SK-N-SH (cell line): ENCODE data around the gene TBCC. TPM values are rescaled to one million over a fixed set of nuclear protein-coding genes. Genes with fewer than 3 reads are reported as not detected.

Source experiments
- CTCF ChIA-PET: fragments of 300-600, 350-600 bp; formaldehyde crosslinking; extraction: SDS; loops from one replicate; lab custom pipeline; 2021; lab: Yijun Ruan, JAX
- POLR2A ChIA-PET: fragments of 350-600 bp; sonication (Branson Sonifier 250); formaldehyde crosslinking; extraction: SDS; loops from one replicate; lab custom pipeline; 2020; ENCODE audit warnings: antibody characterized with exemption, inconsistent platforms; lab: Yijun Ruan, JAX
- DNase-seq: peaks from one replicate; pipeline ENCODE4 v3.0.0; 2012
- H2AFZ ChIP-seq: fragments of 200-600 bp; sonication (generic); 2 replicates; pipeline ENCODE4 v1.8.1; 2016; ENCODE audit warnings: antibody characterized with exemption, mild to moderate bottlenecking, low read depth
- H3F3A ChIP-seq: fragments of 200-600 bp; sonication (generic); replicated peaks from 2 replicates; pipeline ENCODE3; 2016; ENCODE audit warnings: antibody characterized with exemption, mild to moderate bottlenecking; ENCODE audit not compliant: insufficient read depth
- H3K27ac ChIP-seq, 2 experiments: fragments of 200-500 bp in 1 of 2; fragments of 200-600 bp in 1 of 2; sonication (Bioruptor generic) in 1 of 2; sonication (generic), shearing (Covaris generic) in 1 of 2; 2 replicates each; pipeline versions ENCODE4 v1.5.1 to v1.6.1; 2014 to 2016; ENCODE audit warnings: low read depth in 2 of 2, inconsistent platforms in 1 of 2, low read length in 1 of 2, mild to moderate bottlenecking in 1 of 2, mixed read lengths in 1 of 2
- H3K27me3 ChIP-seq: fragments of 200-600 bp; sonication (generic), shearing (Covaris generic); 2 replicates; pipeline ENCODE4 v1.6.1; 2016; ENCODE audit warnings: mixed run types; ENCODE audit not compliant: insufficient read depth
- H3K36me3 ChIP-seq, 2 experiments: fragments of 200-500 bp in 1 of 2; fragments of 200-600 bp in 1 of 2; sonication (Bioruptor generic) in 1 of 2; sonication (generic) in 1 of 2; replicated peaks in 1 of 2; 2 replicates each; pipeline versions ENCODE3 to v1.5.1; 2014 to 2016; ENCODE audit warnings: low read length in 1 of 2, mild to moderate bottlenecking in 1 of 2; ENCODE audit not compliant: insufficient read depth in 2 of 2, control insufficient read depth in 1 of 2
- H3K4me1 ChIP-seq, 2 experiments: fragments of 200-500 bp in 1 of 2; fragments of 200-600 bp in 1 of 2; sonication (Bioruptor generic) in 1 of 2; sonication (generic), shearing (Covaris generic) in 1 of 2; 2 replicates each; pipeline versions ENCODE4 v1.5.1 to v1.6.1; 2014 to 2016; ENCODE audit warnings: low read depth in 1 of 2, low read length in 1 of 2, mixed run types in 1 of 2; ENCODE audit not compliant: insufficient read depth in 2 of 2, control insufficient read depth in 1 of 2
- H3K4me2 ChIP-seq: fragments of 200-600 bp; sonication (generic), shearing (Covaris generic); 2 replicates; pipeline ENCODE4 v1.6.1; 2017; ENCODE audit warnings: mixed run types
- H3K4me3 ChIP-seq, 2 experiments: fragments of 200-500 bp in 1 of 2; fragments of 200-600 bp in 1 of 2; sonication (Bioruptor generic) in 1 of 2; sonication (generic), shearing (Covaris generic) in 1 of 2; 2 replicates each; pipeline versions ENCODE4 v1.5.1 to v1.8.1; 2014 to 2016; ENCODE audit warnings: low read depth in 2 of 2, inconsistent platforms in 1 of 2, low read length in 1 of 2, mild to moderate bottlenecking in 1 of 2, mixed read lengths in 1 of 2, moderate library complexity in 1 of 2
- H3K79me2 ChIP-seq: fragments of 200-600 bp; sonication (generic); 2 replicates; pipeline ENCODE4 v1.8.1; 2017; ENCODE audit warnings: mild to moderate bottlenecking; ENCODE audit not compliant: insufficient read depth
- H3K9ac ChIP-seq: fragments of 200-600 bp; sonication (generic); 2 replicates; pipeline ENCODE4 v1.6.1; 2017; ENCODE audit warnings: mixed run types
- H3K9me2 ChIP-seq: fragments of 200-600 bp; sonication (generic); 2 replicates; pipeline ENCODE4 v1.6.1; 2017; ENCODE audit warnings: mixed run types
- H3K9me3 ChIP-seq: fragments of 200-600 bp; sonication (generic); 2 replicates; pipeline ENCODE4 v1.6.1; 2017; ENCODE audit warnings: mixed run types, mild to moderate bottlenecking, moderate library complexity
- H4K20me1 ChIP-seq: fragments of 200-600 bp; sonication (generic); 2 replicates; pipeline ENCODE4 v1.6.1; 2017; ENCODE audit warnings: mild to moderate bottlenecking, mixed run types; ENCODE audit not compliant: insufficient read depth
- EP300 ChIP-seq, 2 experiments: IDR thresholded peaks; 2 replicates each; pipeline versions ENCODE4 v1.4.0 to v1.6.1; 2012; ENCODE audit warnings: borderline replicate concordance in 1 of 2, low read depth in 1 of 2, low read length in 1 of 2
- FOXJ3 ChIP-seq: sonication (generic); formaldehyde crosslinking; IDR thresholded peaks from 2 replicates; pipeline ENCODE4 v1.5.1; 2020; ENCODE audit warnings: mild to moderate bottlenecking, missing genetic modification reagents
- NRF1 ChIP-seq: IDR thresholded peaks from 2 replicates; pipeline ENCODE4 v1.6.1; 2012; ENCODE audit warnings: low read depth, mild to moderate bottlenecking, low read length
- RAD21 ChIP-seq: IDR thresholded peaks from 2 replicates; pipeline ENCODE4 v1.6.1; 2012; ENCODE audit warnings: mild to moderate bottlenecking, low read length
- RXRA ChIP-seq: IDR thresholded peaks from 2 replicates; pipeline ENCODE4 v1.4.0; 2012; ENCODE audit warnings: low read depth, mild to moderate bottlenecking, borderline replicate concordance
- TAF1 ChIP-seq: IDR thresholded peaks from 2 replicates; pipeline ENCODE4 v1.6.1; 2012; ENCODE audit warnings: low read depth, mild to moderate bottlenecking, low read length, moderate library complexity, borderline replicate concordance
- WGBS: methylation state at CpG from one replicate; pipeline ENCODE4 v1.1.6; 2017; ENCODE audit warnings: low lambda C conversion rate; 5-methylcytosine and 5-hydroxymethylcytosine counted together
- polyA plus RNA-seq, 3 experiments: library from polyadenylated mRNA; depleted of rRNA; stranded (reverse); fragments of >200 nt; gene quantifications; 2 replicates each; pipeline ENCODE4 v1.2.3, GENCODE V29; 2012
- TF ChIP-seq, protein P1 (sequence below): fragments of 150-350 bp; IDR thresholded peaks from 2 replicates; pipeline ENCODE4 v1.6.1; 2017; ENCODE audit warnings: antibody characterized with exemption, low read length, low read depth, borderline replicate concordance
- TF ChIP-seq, protein P2 (sequence below): fragments of 150-350 bp; IDR thresholded peaks from 2 replicates; pipeline ENCODE4 v1.6.1; 2016; ENCODE audit warnings: mild to moderate bottlenecking, low read depth, low read length
- TF ChIP-seq, protein P3 (sequence below): IDR thresholded peaks from 2 replicates; pipeline ENCODE4 v1.4.0; 2012; ENCODE audit warnings: low read depth, borderline replicate concordance
- TF ChIP-seq, protein P4 (sequence below): IDR thresholded peaks from 2 replicates; pipeline ENCODE4; 2012

TBCC gene
- polyA plus RNA-seq, 1 of the 3 experiments (the other 2 are of a cell fraction), result 18.2 TPM

DNA sequence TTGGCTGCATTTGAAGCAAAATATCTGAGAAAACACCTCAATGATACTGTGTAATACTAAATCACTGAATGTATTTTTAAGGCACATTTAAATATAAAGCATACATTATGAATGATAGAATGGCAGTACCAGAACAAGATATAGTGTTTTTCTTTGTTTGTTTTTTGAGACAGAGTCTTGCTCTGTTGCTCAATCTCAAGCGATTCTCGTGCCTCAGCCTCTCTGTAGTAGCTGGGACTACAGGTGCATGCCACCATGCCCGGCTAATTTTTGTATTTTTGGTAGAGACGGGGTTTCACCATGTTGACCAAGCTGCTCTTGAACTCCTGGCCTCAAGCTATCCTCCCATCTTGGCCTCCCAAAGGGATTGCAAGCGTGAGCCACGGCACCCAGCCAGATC, 33.6 kb upstream of the TBCC start:
- POLR2A ChIA-PET, result interaction anchor here (0.8 kb wide), 1 partner anchor 33 kb away, joined by 3 read pairs; the partner anchor contains the start of gene TBCC
- 96% methylated on average over 6 of the region's 6 CpGs for whole genome bisulfite sequencing
- no peaks in the 10 kb centered on the region for H3K36me3 ChIP-seq
- H3K79me2 ChIP-seq, result peaks cover 38% of the 10 kb centered on the region
- H3F3A ChIP-seq, result peaks cover 23% of the 10 kb centered on the region
- no peak overlapping the region for H2AFZ ChIP-seq
- no peaks in the 10 kb centered on the region for H4K20me1 ChIP-seq
- no peak overlapping the region for H3K4me3 ChIP-seq
- H3K27ac ChIP-seq, result no peak overlapping the region
- CTCF ChIA-PET, result interaction anchor here (0.7 kb wide), 1 partner anchor 469 kb away, joined by 3 read pairs; no protein-coding TSS in a partner anchor
- H3K4me2 ChIP-seq, result no peak overlapping the region
- TF ChIP-seq NRF1 (no peak), TAF1 (no peak), EP300 (IDR thresholded peaks at IDR 0.05; ENCODE audit: borderline replicate concordance in 1 of 2, low read depth in 1 of 2, low read length in 1 of 2) (no peak), RAD21 (no peak)
- TF ChIP-seq, protein P1, sequence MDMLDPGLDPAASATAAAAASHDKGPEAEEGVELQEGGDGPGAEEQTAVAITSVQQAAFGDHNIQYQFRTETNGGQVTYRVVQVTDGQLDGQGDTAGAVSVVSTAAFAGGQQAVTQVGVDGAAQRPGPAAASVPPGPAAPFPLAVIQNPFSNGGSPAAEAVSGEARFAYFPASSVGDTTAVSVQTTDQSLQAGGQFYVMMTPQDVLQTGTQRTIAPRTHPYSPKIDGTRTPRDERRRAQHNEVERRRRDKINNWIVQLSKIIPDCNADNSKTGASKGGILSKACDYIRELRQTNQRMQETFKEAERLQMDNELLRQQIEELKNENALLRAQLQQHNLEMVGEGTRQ, result no peak
- TF ChIP-seq, protein P2, sequence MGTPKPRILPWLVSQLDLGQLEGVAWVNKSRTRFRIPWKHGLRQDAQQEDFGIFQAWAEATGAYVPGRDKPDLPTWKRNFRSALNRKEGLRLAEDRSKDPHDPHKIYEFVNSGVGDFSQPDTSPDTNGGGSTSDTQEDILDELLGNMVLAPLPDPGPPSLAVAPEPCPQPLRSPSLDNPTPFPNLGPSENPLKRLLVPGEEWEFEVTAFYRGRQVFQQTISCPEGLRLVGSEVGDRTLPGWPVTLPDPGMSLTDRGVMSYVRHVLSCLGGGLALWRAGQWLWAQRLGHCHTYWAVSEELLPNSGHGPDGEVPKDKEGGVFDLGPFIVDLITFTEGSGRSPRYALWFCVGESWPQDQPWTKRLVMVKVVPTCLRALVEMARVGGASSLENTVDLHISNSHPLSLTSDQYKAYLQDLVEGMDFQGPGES, result no peak
- peaks cover 0 to 15% of the 10 kb centered on the region in 2 experiments; a peak in 3 of 4 replicates for H3K4me1 ChIP-seq
- H3K27me3 ChIP-seq, result no peaks in the 10 kb centered on the region
- H3K9ac ChIP-seq, result no peak overlapping the region
- no peak for DNase-seq
- H3K9me2 ChIP-seq, result no peaks in the 10 kb centered on the region
- no peaks in the 10 kb centered on the region for H3K9me3 ChIP-seq

DNA sequence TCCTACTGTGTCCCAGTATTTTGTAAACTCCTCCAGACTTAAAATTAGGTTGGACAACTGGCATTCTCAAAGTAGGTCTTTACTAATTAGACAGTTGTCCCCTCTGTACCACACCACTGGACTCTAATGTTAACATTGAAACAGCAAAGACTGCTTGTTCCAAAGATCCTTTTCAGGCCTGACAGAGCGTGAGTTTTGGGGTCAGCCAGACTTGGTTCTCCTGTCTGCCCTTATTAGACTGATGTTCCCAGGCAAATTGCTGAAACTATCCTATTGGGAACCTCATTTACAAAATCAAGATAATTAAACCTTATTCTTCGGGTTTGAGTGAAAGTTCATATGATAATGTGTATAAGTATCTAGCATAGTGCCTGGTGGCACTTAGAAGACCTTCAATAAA, 32.2 kb upstream of the TBCC start:
- no peaks in the 10 kb centered on the region for H3K9me2 ChIP-seq
- H2AFZ ChIP-seq, result no peak overlapping the region
- no peak overlapping the region for H3K4me2 ChIP-seq
- no peaks in the 10 kb centered on the region for H3K27me3 ChIP-seq
- H3F3A ChIP-seq, result peaks cover 23% of the 10 kb centered on the region
- no peaks in the 10 kb centered on the region for H3K36me3 ChIP-seq
- TF ChIP-seq, protein P2, result no peak
- TF ChIP-seq, protein P3, sequence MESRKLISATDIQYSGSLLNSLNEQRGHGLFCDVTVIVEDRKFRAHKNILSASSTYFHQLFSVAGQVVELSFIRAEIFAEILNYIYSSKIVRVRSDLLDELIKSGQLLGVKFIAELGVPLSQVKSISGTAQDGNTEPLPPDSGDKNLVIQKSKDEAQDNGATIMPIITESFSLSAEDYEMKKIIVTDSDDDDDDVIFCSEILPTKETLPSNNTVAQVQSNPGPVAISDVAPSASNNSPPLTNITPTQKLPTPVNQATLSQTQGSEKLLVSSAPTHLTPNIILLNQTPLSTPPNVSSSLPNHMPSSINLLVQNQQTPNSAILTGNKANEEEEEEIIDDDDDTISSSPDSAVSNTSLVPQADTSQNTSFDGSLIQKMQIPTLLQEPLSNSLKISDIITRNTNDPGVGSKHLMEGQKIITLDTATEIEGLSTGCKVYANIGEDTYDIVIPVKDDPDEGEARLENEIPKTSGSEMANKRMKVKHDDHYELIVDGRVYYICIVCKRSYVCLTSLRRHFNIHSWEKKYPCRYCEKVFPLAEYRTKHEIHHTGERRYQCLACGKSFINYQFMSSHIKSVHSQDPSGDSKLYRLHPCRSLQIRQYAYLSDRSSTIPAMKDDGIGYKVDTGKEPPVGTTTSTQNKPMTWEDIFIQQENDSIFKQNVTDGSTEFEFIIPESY, result no peak
- TF ChIP-seq, protein P4, sequence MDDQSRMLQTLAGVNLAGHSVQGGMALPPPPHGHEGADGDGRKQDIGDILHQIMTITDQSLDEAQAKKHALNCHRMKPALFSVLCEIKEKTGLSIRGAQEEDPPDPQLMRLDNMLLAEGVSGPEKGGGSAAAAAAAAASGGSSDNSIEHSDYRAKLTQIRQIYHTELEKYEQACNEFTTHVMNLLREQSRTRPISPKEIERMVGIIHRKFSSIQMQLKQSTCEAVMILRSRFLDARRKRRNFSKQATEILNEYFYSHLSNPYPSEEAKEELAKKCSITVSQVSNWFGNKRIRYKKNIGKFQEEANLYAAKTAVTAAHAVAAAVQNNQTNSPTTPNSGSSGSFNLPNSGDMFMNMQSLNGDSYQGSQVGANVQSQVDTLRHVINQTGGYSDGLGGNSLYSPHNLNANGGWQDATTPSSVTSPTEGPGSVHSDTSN, result no peak
- TF ChIP-seq RXRA (no peak), TAF1 (no peak), FOXJ3 (CRISPR knock-in tag) (no peak)
- CTCF ChIA-PET, result interaction anchor here (0.5 kb wide), 1 partner anchor 35 kb away, joined by 3 read pairs; no protein-coding TSS in a partner anchor
- no peak overlapping the region for H3K4me3 ChIP-seq
- WGBS, result 93% methylated on average over 2 of the region's 2 CpGs
- H4K20me1 ChIP-seq, result no peaks in the 10 kb centered on the region
- H3K27ac ChIP-seq, result peak overlapping the region in 1 of 2 experiments; percentile 32; a peak in 2 of 4 replicates
- no peak for DNase-seq
- no peaks in the 10 kb centered on the region for H3K9me3 ChIP-seq
- peaks cover 0 to 15% of the 10 kb centered on the region in 2 experiments; a peak in 3 of 4 replicates for H3K4me1 ChIP-seq
- POLR2A ChIA-PET, result no interaction called here
- no peak overlapping the region for H3K9ac ChIP-seq
- peaks cover 24% of the 10 kb centered on the region for H3K79me2 ChIP-seq
